SK-N-SH treated with all-trans-retinoic acid at 6 μM for 48 hours (cell line): ENCODE results near the gene PSMD12.

Experiments used
- ARNTL ChIP-seq: fragments of 450-650 bp; formaldehyde crosslinking; IDR thresholded peaks from 2 replicates; pipeline ENCODE4 v1.5.0; 2020; ENCODE audit warnings: low read depth, mild to moderate bottlenecking, moderate library complexity, borderline replicate concordance
- BACH2 ChIP-seq: fragments of 250-450 bp; sonication (Bioruptor Pico); IDR thresholded peaks from 2 replicates; pipeline ENCODE4 v1.9.0; 2021; ENCODE audit warnings: mild to moderate bottlenecking, borderline replicate concordance
- CREB5 ChIP-seq: fragments of 250-450 bp; sonication (Bioruptor Pico); IDR thresholded peaks from 2 replicates; pipeline ENCODE4 v1.5.1; 2020; ENCODE audit warnings: low read depth, mild to moderate bottlenecking, moderate library complexity
- CSDC2 ChIP-seq: fragments of 250-450 bp; sonication (Bioruptor Pico); IDR thresholded peaks from 2 replicates; pipeline ENCODE4 v1.5.0; 2020; ENCODE audit warnings: mild to moderate bottlenecking, moderate library complexity
- GLIS3 ChIP-seq: fragments of 250-450 bp; sonication (Bioruptor Pico); IDR thresholded peaks from 2 replicates; pipeline ENCODE4 v1.5.0; 2020; ENCODE audit warnings: mild to moderate bottlenecking, moderate library complexity
- ISL1 ChIP-seq: fragments of 250-450 bp; sonication (Bioruptor Pico); IDR thresholded peaks from 2 replicates; pipeline ENCODE4 v2.1.2; 2022; ENCODE audit warnings: mild to moderate bottlenecking, moderate library complexity
- OSR1 ChIP-seq: fragments of 250-450 bp; sonication (Bioruptor Pico); IDR thresholded peaks from 2 replicates; pipeline ENCODE4 v1.8.0; 2022; ENCODE audit warnings: moderate library complexity, mild to moderate bottlenecking, inconsistent platforms
- PATZ1 ChIP-seq: fragments of 250-450 bp; sonication (Bioruptor Pico); IDR thresholded peaks from 2 replicates; pipeline ENCODE4 v1.8.0; 2020; ENCODE audit warnings: mild to moderate bottlenecking, moderate library complexity, borderline replicate concordance
- RARB ChIP-seq: fragments of 250-450 bp; sonication (Bioruptor Pico); IDR thresholded peaks from 2 replicates; pipeline ENCODE4 v1.8.0; 2021; ENCODE audit warnings: mild to moderate bottlenecking, moderate library complexity
- TCF4 ChIP-seq: fragments of 250-450 bp; sonication (Bioruptor Pico); IDR thresholded peaks from 2 replicates; pipeline ENCODE4 v1.8.0; 2021; ENCODE audit warnings: mild to moderate bottlenecking, moderate library complexity, borderline replicate concordance
- ZC3H10 ChIP-seq: fragments of 250-450 bp; sonication (Bioruptor Pico); IDR thresholded peaks from 2 replicates; pipeline ENCODE4 v1.5.1; 2021; ENCODE audit warnings: mild to moderate bottlenecking, moderate library complexity
- ZFP3 ChIP-seq: fragments of 250-450 bp; sonication (Bioruptor Pico); IDR thresholded peaks from 2 replicates; pipeline ENCODE4 v1.5.0; 2020; ENCODE audit warnings: mild to moderate bottlenecking, moderate library complexity
- ZFP30 ChIP-seq: fragments of 450-650 bp; formaldehyde crosslinking; IDR thresholded peaks from 2 replicates; pipeline ENCODE4 v1.5.0; 2022; ENCODE audit warnings: mild to moderate bottlenecking, moderate library complexity
- ZNF8 ChIP-seq: fragments of 450-650 bp; formaldehyde crosslinking; IDR thresholded peaks from 2 replicates; pipeline ENCODE4 v1.5.0; 2020; ENCODE audit warnings: mild to moderate bottlenecking, moderate library complexity

GRCh38 chr17:67393809-67394397 is 27.5 kb upstream of the PSMD12 start:
- TF ChIP-seq GLIS3 (CRISPR knock-in tag) (no peak), ZFP30 (CRISPR knock-in tag) (no peak), PATZ1 (CRISPR knock-in tag) (no peak), OSR1 (CRISPR knock-in tag) (no peak), BACH2 (CRISPR knock-in tag) (no peak), ZFP3 (no peak), ZC3H10 (CRISPR knock-in tag) (no peak), TCF4 (CRISPR knock-in tag) (no peak), CREB5 (CRISPR knock-in tag) (no peak), ARNTL (no peak), ISL1 (CRISPR knock-in tag) (no peak), CSDC2 (CRISPR knock-in tag) (no peak), RARB (CRISPR knock-in tag) (no peak), ZNF8 (CRISPR knock-in tag) (no peak)
